ENCODE measurements around the gene KRT9.
"Not testable (repeated sequence)": the region's sequence is repeated elsewhere in the genome, so short reads cannot be mapped to it uniquely, and the experiment has no call there.

Gene KRT9

GRCh38 chr17:41542786-41543185 lies 29.1 kb downstream of the KRT9 start:
- not testable (repeated sequence) for ATAC-seq (replicated peaks)

GRCh38 chr17:41542357-41542756 lies 29.5 kb downstream of the KRT9 start:
- Mint-ChIP-seq H3K4me1 (ENCODE audit: low read depth in 2 of 2) (no peaks in the 10 kb centered on the region), H3K4me3 (no peak overlapping the region), H3K9me3 (peaks cover 0 to 9% of the 10 kb centered on the region in 2 donors), H3K36me3 (ENCODE audit: insufficient read depth) (no peaks in the 10 kb centered on the region), H3K27ac (no peak overlapping the region), H3K27me3 (peaks cover 0 to 24% of the 10 kb centered on the region in 2 donors)
- ATAC-seq (replicated peaks) = no peak
- DNase-seq = no peak

More at GRCh38 chr17:41542786-41543185, 29.1 kb downstream of the KRT9 start:
- not testable (repeated sequence) for H3K4me3 Mint-ChIP-seq; DNase-seq; H3K36me3 Mint-ChIP-seq (ENCODE audit: insufficient read depth); H3K27ac Mint-ChIP-seq; H3K4me1 Mint-ChIP-seq (ENCODE audit: low read depth in 2 of 2); H3K9me3 Mint-ChIP-seq
- H3K27me3 Mint-ChIP-seq = peaks cover 2 to 24% of the 10 kb centered on the region in 2 donors

- Mint-ChIP-seq H3K27ac (no peak overlapping the region), H3K4me1 (ENCODE audit: low read depth in 2 of 2) (no peaks in the 10 kb centered on the region), H3K27me3 (peaks cover 10 to 28% of the 10 kb centered on the region in 2 donors), H3K36me3 (ENCODE audit: insufficient read depth) (no peaks in the 10 kb centered on the region), H3K9me3 (no peaks in the 10 kb centered on the region), H3K4me3 (no peak overlapping the region)
- no peak for DNase-seq
- ATAC-seq (replicated peaks) = no peak
Observed at GRCh38 chr17:41540921-41541625, 30.8 kb downstream of the KRT9 start.

DNA sequence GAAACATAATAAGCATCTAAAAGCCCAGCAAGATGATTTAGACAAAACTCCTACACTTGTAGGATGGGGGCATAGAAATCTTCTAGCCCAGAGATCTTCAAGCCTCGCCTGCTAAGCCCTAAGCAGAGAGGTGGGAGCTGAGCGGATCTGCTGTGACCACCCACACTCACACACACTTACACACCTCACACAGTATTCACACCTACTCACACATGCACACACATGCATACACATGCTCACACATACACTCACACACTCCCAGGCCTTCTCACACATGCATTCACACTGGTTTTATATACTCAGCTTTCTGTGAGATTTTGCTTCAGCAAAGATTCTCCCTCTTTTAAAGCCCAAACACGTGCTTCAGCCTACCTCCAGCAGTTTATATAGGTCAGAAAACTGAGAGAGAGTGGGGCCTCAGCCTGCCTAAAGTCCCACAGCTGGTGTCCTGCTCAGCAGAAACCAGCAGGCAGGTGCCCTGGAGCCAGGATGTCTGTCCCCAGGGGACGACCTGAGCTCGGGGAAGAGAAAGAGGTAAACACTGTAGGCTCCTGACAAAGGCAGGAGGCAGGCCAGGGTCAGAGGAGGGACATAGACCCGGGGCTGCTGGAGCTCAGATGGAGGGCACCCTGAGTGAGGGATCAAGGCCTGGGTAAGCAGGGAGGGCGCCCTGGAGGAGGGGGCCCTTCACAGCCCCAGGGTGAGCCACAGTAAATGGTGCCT lies 31.7 kb downstream of the KRT9 start:
- H3K9me3 Mint-ChIP-seq = no peaks in the 10 kb centered on the region
- no peak for DNase-seq

DNA sequence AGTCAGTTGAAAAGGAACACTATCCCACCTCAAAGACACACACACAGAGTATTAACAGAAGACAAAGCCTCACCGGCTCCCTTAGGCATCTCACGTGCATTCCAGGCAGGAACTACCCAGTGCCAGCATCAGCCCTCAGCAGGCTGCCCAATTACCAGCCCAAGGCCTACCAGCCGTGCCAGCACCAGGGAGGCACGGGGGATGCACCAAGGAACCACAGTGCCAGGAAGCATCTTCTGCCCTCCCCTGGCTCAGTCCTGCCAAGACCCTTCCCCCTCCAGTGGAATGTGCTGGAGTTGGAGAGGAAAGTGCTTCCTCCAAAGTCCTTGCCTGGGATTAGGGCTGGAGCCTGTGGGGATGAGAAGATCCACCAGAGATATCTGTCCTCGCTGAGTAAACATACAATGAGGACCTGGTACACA lies 32.8 kb downstream of the KRT9 start:
- Mint-ChIP-seq H3K9me3 (no peaks in the 10 kb centered on the region), H3K27ac (no peak overlapping the region), H3K4me1 (ENCODE audit: low read depth in 2 of 2) (no peaks in the 10 kb centered on the region), H3K27me3 (peaks cover 24 to 48% of the 10 kb centered on the region in 2 donors), H3K36me3 (ENCODE audit: insufficient read depth) (no peaks in the 10 kb centered on the region), H3K4me3 (no peak overlapping the region)
- DNase-seq (no peak), ATAC-seq (replicated peaks) (no peak)

More for the DNA sequence above, 31.7 kb downstream of the KRT9 start:
- Mint-ChIP-seq H3K27ac (no peak overlapping the region), H3K4me3 (no peak overlapping the region), H3K27me3 (peaks cover 17 to 37% of the 10 kb centered on the region in 2 donors), H3K36me3 (ENCODE audit: insufficient read depth) (no peaks in the 10 kb centered on the region), H3K4me1 (ENCODE audit: low read depth in 2 of 2) (no peaks in the 10 kb centered on the region)
- no peak for ATAC-seq (replicated peaks)

GRCh38 chr17:41538565-41538991 lies 33.3 kb downstream of the KRT9 start:
- no peak for DNase-seq

DNA sequence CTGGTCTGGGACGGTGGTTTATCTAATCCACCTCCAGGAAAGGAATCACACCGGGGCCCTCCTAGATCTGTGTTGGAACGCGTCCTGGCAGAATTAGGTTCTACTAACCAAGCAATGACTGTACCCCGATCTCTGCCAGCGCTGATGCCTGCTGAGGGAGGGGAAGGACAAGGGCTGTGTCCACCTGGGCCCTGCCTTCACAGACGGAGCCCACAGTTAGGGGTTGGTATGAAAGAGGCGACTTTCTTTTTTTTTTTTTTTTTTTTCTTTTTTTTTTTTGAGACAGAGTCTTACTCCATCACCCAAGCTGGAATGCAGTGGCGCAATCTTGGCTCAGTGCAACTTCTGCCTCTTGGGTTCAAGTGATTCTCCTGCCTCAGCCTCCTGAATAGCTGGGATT lies 33.9 kb downstream of the KRT9 start:
- Mint-ChIP-seq H3K27ac (peak overlapping the region in 1 of 2 donors; percentile 6), H3K9me3 (no peaks in the 10 kb centered on the region), H3K4me1 (ENCODE audit: low read depth in 2 of 2) (no peaks in the 10 kb centered on the region), H3K4me3 (no peak overlapping the region), H3K27me3 (peaks cover 33 to 58% of the 10 kb centered on the region in 2 donors), H3K36me3 (ENCODE audit: insufficient read depth) (no peaks in the 10 kb centered on the region)
- no peak for ATAC-seq (replicated peaks)
- no peak for DNase-seq

More at GRCh38 chr17:41538565-41538991, 33.3 kb downstream of the KRT9 start:
- Mint-ChIP-seq H3K27me3 (peaks cover 28 to 52% of the 10 kb centered on the region in 2 donors), H3K9me3 (no peaks in the 10 kb centered on the region), H3K27ac (no peak overlapping the region), H3K4me1 (ENCODE audit: low read depth in 2 of 2) (no peaks in the 10 kb centered on the region), H3K4me3 (no peak overlapping the region), H3K36me3 (ENCODE audit: insufficient read depth) (no peaks in the 10 kb centered on the region)
- ATAC-seq (replicated peaks) = no peak

- H3K27ac Mint-ChIP-seq = peak overlapping the region in 1 of 2 donors; percentile 6
- H3K27me3 Mint-ChIP-seq = peaks cover 37 to 62% of the 10 kb centered on the region in 2 donors
- DNase-seq = no peak
- ATAC-seq (replicated peaks) = no peak
- no peaks in the 10 kb centered on the region for H3K9me3 Mint-ChIP-seq
- no peaks in the 10 kb centered on the region for H3K36me3 Mint-ChIP-seq (ENCODE audit: insufficient read depth)
- H3K4me3 Mint-ChIP-seq = no peak overlapping the region
- no peaks in the 10 kb centered on the region for H3K4me1 Mint-ChIP-seq (ENCODE audit: low read depth in 2 of 2)
Observed at GRCh38 chr17:41537614-41537954, 34.3 kb downstream of the KRT9 start.

GRCh38 chr17:41536741-41537613 lies 34.9 kb downstream of the KRT9 start:
- Mint-ChIP-seq H3K27me3 (peaks cover 43 to 68% of the 10 kb centered on the region in 2 donors), H3K36me3 (ENCODE audit: insufficient read depth) (no peaks in the 10 kb centered on the region), H3K27ac (peak overlapping the region in 1 of 2 donors; percentile 6), H3K9me3 (no peaks in the 10 kb centered on the region), H3K4me1 (ENCODE audit: low read depth in 2 of 2) (no peaks in the 10 kb centered on the region), H3K4me3 (no peak overlapping the region)
- no peak for ATAC-seq (replicated peaks)
- no peak for DNase-seq

- Mint-ChIP-seq H3K27me3 (peaks cover 52 to 78% of the 10 kb centered on the region in 2 donors), H3K9me3 (no peaks in the 10 kb centered on the region), H3K4me1 (ENCODE audit: low read depth in 2 of 2) (no peaks in the 10 kb centered on the region), H3K36me3 (ENCODE audit: insufficient read depth) (no peaks in the 10 kb centered on the region), H3K27ac (no peak overlapping the region), H3K4me3 (no peak overlapping the region)
- ATAC-seq (replicated peaks) = no peak
- DNase-seq = no peak
Observed at GRCh38 chr17:41535764-41536481, 35.9 kb downstream of the KRT9 start.

DNA sequence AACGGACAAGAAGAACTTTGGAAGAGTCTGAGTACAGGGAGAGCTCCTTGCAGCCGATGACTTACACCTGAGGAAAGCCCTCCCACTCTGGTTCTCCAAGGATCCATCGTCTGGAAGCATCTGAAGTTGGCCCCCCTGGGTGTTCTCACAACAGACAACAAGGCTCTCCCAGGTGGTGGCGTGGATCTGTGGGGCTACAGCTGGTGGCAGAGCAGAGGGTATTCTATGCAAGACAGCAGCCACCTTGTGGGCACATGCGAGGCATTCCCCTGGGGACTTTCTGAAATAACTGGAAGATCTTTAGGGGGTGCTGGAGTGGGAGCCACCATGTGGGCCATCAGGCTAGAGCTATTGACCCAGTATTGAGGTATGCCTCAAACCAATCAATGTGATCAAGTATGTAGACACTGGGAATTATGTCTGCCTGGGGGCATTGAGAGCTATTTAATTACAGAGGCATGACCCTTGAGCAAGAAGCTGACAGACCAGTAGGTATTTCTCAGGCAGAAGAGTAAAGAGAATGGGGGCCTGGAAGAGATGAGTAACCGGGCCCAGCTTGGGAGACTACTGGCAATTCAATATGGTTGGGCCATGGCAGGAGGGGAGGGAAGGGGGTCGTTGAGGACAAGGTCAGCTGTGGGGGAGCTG lies 36.8 kb downstream of the KRT9 start:
- H3K36me3 Mint-ChIP-seq (ENCODE audit: insufficient read depth) = no peaks in the 10 kb centered on the region
- no peak overlapping the region for H3K4me3 Mint-ChIP-seq
- H3K27me3 Mint-ChIP-seq = peaks cover 55 to 87% of the 10 kb centered on the region in 2 donors
- H3K4me1 Mint-ChIP-seq (ENCODE audit: low read depth in 2 of 2) = no peaks in the 10 kb centered on the region
- no peak for ATAC-seq (replicated peaks)
- no peak overlapping the region for H3K27ac Mint-ChIP-seq
- DNase-seq = no peak
- no peaks in the 10 kb centered on the region for H3K9me3 Mint-ChIP-seq

GRCh38 chr17:41533613-41534012 lies 38.2 kb downstream of the KRT9 start:
- H3K27me3 Mint-ChIP-seq = peaks cover 69 to 96% of the 10 kb centered on the region in 2 donors
- no peaks in the 10 kb centered on the region for H3K36me3 Mint-ChIP-seq (ENCODE audit: insufficient read depth)
- no peak for DNase-seq
- no peaks in the 10 kb centered on the region for H3K9me3 Mint-ChIP-seq
- no peak overlapping the region for H3K4me3 Mint-ChIP-seq
- no peak overlapping the region for H3K27ac Mint-ChIP-seq
- no peak for ATAC-seq (replicated peaks)
- H3K4me1 Mint-ChIP-seq (ENCODE audit: low read depth in 2 of 2) = peaks cover 0 to 4% of the 10 kb centered on the region in 2 donors
